H1 (cell line): ENCODE results near the gene CHPF. TPM values are rescaled to one million over a fixed set of nuclear protein-coding genes. Genes with fewer than 3 reads are reported as not detected.

Experiments used
- CTCF ChIA-PET: fragments of 300-600 bp; sonication (Branson Sonifier 250); formaldehyde crosslinking; loops from one replicate; lab custom pipeline; 2021; ENCODE audit not compliant: partially characterized antibody; lab: Charles Lee
- POLR2A ChIA-PET: fragments of 300-600 bp; sonication (Branson Sonifier 250); formaldehyde crosslinking; loops from one replicate; lab custom pipeline; 2021; ENCODE audit warnings: inconsistent platforms; ENCODE audit not compliant: partially characterized antibody; lab: Charles Lee
- DNase-seq, 2 experiments: peaks; one replicate each; pipeline versions ENCODE4 v3.0.0 to v3.0.0-alpha.2; 2010 to 2022; ENCODE audit warnings: low spot score in 2 of 2, low read depth in 1 of 2, mixed read lengths in 1 of 2
- FAIRE-seq: peaks from 2 replicates; lab custom pipeline; 2011; peaks lifted over from hg19 to GRCh38; lab: Jason Lieb, UNC
- H2AFZ ChIP-seq: 2 replicates; pipeline ENCODE4 v1.8.1; 2012; ENCODE audit warnings: low read length, inconsistent platforms
- H2AK5ac ChIP-seq: 2 replicates; pipeline ENCODE4 v1.6.1; 2013; ENCODE audit warnings: low read depth, low read length
- H2BK120ac ChIP-seq: replicated peaks from 2 replicates; pipeline ENCODE3; 2013; ENCODE audit warnings: low read depth, low read length, inconsistent platforms
- H2BK12ac ChIP-seq: 2 replicates; pipeline ENCODE4 v1.6.1; 2013; ENCODE audit warnings: low read depth, low read length
- H2BK15ac ChIP-seq: 2 replicates; pipeline ENCODE4 v1.6.1; 2013; ENCODE audit warnings: low read length
- H2BK20ac ChIP-seq: 2 replicates; pipeline ENCODE4 v1.6.1; 2013; ENCODE audit warnings: low read length
- H2BK5ac ChIP-seq: 2 replicates; pipeline ENCODE4 v1.6.1; 2013; ENCODE audit warnings: low read depth, low read length
- H3K14ac ChIP-seq: 2 replicates; pipeline ENCODE4 v1.6.1; 2013; ENCODE audit warnings: inconsistent platforms; ENCODE audit not compliant: insufficient read length
- H3K18ac ChIP-seq: 2 replicates; pipeline ENCODE4 v1.6.1; 2013; ENCODE audit warnings: low read length; ENCODE audit errors: extremely low read depth
- H3K23ac ChIP-seq: 2 replicates; pipeline ENCODE4 v1.6.1; 2013; ENCODE audit warnings: inconsistent platforms; ENCODE audit not compliant: insufficient read length
- H3K23me2 ChIP-seq: 2 replicates; pipeline ENCODE4 v1.6.1; 2013; ENCODE audit warnings: low read depth, low read length
- H3K27ac ChIP-seq: 2 replicates; pipeline ENCODE4 v1.6.1; 2011; ENCODE audit warnings: low read depth, low read length, inconsistent platforms
- H3K27me3 ChIP-seq, 4 experiments: replicated peaks in 1 of 4; 1 replicate in 1 of 4; 2 replicates in 3 of 4; pipeline versions ENCODE4 v1.6.1 to v1.8.1; 2011 to 2013; ENCODE audit warnings: low read length in 3 of 4, mild to moderate bottlenecking in 3 of 4, inconsistent platforms in 2 of 4, mixed read lengths in 2 of 4, moderate library complexity in 1 of 4; ENCODE audit not compliant: control insufficient read depth in 3 of 4, insufficient read depth in 3 of 4; ENCODE audit errors: extremely low read depth in 1 of 4
- H3K36me3 ChIP-seq, 4 experiments: 2 replicates each; pipeline versions ENCODE4 v1.6.1 to v1.8.1; 2011 to 2013; ENCODE audit warnings: mild to moderate bottlenecking in 4 of 4, low read length in 3 of 4, moderate library complexity in 2 of 4, control low read depth in 1 of 4, inconsistent platforms in 1 of 4; ENCODE audit not compliant: insufficient read depth in 4 of 4, control insufficient read depth in 2 of 4
- H3K4ac ChIP-seq: replicated peaks from 2 replicates; pipeline ENCODE3; 2013; ENCODE audit warnings: low read length, low read depth, mixed read lengths, inconsistent platforms; ENCODE audit not compliant: insufficient read length
- H3K4me1 ChIP-seq, 4 experiments: replicated peaks in 1 of 4; 1 replicate in 1 of 4; 2 replicates in 3 of 4; pipeline versions ENCODE4 v1.6.1 to v1.8.1; 2011 to 2013; ENCODE audit warnings: low read length in 3 of 4, inconsistent platforms in 2 of 4, mixed read lengths in 1 of 4; ENCODE audit not compliant: insufficient read depth in 4 of 4, control insufficient read depth in 3 of 4
- H3K4me2 ChIP-seq, 2 experiments: 2 replicates each; pipeline versions ENCODE4 v1.6.1 to v1.8.1; 2011 to 2013; ENCODE audit warnings: low read depth in 2 of 2, low read length in 2 of 2, control low read depth in 1 of 2, inconsistent platforms in 1 of 2, mild to moderate bottlenecking in 1 of 2; ENCODE audit not compliant: insufficient read depth in 1 of 2
- H3K4me3 ChIP-seq, 4 experiments: fragments of 200-600, 300-600 bp in 1 of 4; sonication (generic), shearing (Covaris generic), sonication (Bioruptor Twin) in 1 of 4; 2 replicates each; pipeline versions ENCODE4 v1.5.1 to v1.8.1; 2011 to 2016; ENCODE audit warnings: low read length in 4 of 4, low read depth in 3 of 4, control low read depth in 2 of 4, inconsistent platforms in 2 of 4, mild to moderate bottlenecking in 2 of 4, mixed read lengths in 1 of 4, moderate library complexity in 1 of 4; ENCODE audit not compliant: insufficient read depth in 2 of 4; ENCODE audit errors: extremely low read depth in 1 of 4
- H3K56ac ChIP-seq: replicated peaks from 2 replicates; pipeline ENCODE3; 2013; ENCODE audit warnings: low read depth, mild to moderate bottlenecking, mixed read lengths, low read length, inconsistent platforms; ENCODE audit not compliant: insufficient read length
- H3K79me1 ChIP-seq: 2 replicates; pipeline ENCODE4 v1.6.1; 2013; ENCODE audit warnings: low read depth, low read length, control low read depth
- H3K79me2 ChIP-seq, 2 experiments: 2 replicates each; pipeline versions ENCODE4 v1.6.1 to v1.8.1; 2012 to 2013; ENCODE audit warnings: low read length in 2 of 2, mild to moderate bottlenecking in 2 of 2, inconsistent platforms in 1 of 2; ENCODE audit not compliant: insufficient read depth in 2 of 2, control insufficient read depth in 1 of 2
- H3K9ac ChIP-seq, 4 experiments: replicated peaks in 1 of 4; 1 replicate in 1 of 4; 2 replicates in 3 of 4; pipeline versions ENCODE4 v1.6.1 to v1.8.1; 2011 to 2013; ENCODE audit warnings: low read depth in 3 of 4, low read length in 3 of 4, control low read depth in 2 of 4, mild to moderate bottlenecking in 2 of 4, moderate library complexity in 2 of 4, inconsistent platforms in 1 of 4; ENCODE audit errors: extremely low read depth in 1 of 4
- H3K9me3 ChIP-seq, 2 experiments: 2 replicates each; pipeline versions ENCODE4 v1.6.1 to v1.8.1; 2012 to 2013; ENCODE audit warnings: mild to moderate bottlenecking in 2 of 2, moderate library complexity in 2 of 2, control low read depth in 1 of 2, inconsistent platforms in 1 of 2, low read depth in 1 of 2, low read length in 1 of 2, mixed read lengths in 1 of 2; ENCODE audit not compliant: insufficient read depth in 2 of 2
- H4K20me1 ChIP-seq, 2 experiments: replicated peaks in 1 of 2; 2 replicates each; pipeline versions ENCODE3 to v1.8.1; 2011 to 2013; ENCODE audit warnings: inconsistent platforms in 2 of 2, low read length in 2 of 2, mild to moderate bottlenecking in 1 of 2; ENCODE audit not compliant: insufficient read depth in 2 of 2, control insufficient read depth in 1 of 2
- H4K5ac ChIP-seq: 2 replicates; pipeline ENCODE4 v1.6.1; 2013; ENCODE audit warnings: low read length, low read depth, mixed read lengths, inconsistent platforms; ENCODE audit not compliant: insufficient read length
- H4K8ac ChIP-seq: 2 replicates; pipeline ENCODE4 v1.8.0; 2013; ENCODE audit warnings: mild to moderate bottlenecking, moderate library complexity, low read length, inconsistent platforms; ENCODE audit not compliant: insufficient read depth; ENCODE audit errors: extremely low read depth
- H4K91ac ChIP-seq: replicated peaks from 2 replicates; pipeline ENCODE3; 2013; ENCODE audit warnings: low read length, mixed read lengths, inconsistent platforms; ENCODE audit not compliant: insufficient read length
- ASH2L ChIP-seq: fragments of 200-600, 300-600 bp; sonication (generic); IDR thresholded peaks from one replicate; pipeline ENCODE4 v1.7.1; 2017; ENCODE audit warnings: low read length
- CTCF ChIP-seq, 3 experiments: IDR thresholded peaks; 1 replicate in 2 of 3; 2 replicates in 1 of 3; pipeline versions ENCODE4 v1.5.1 to v1.6.1; 2011; ENCODE audit warnings: low read length in 3 of 3, mild to moderate bottlenecking in 3 of 3, inconsistent platforms in 2 of 3, low read depth in 1 of 3, moderate library complexity in 1 of 3; ENCODE audit not compliant: insufficient read depth in 1 of 3; ENCODE audit errors: control extremely low read depth in 1 of 3
- E2F6 ChIP-seq: IDR thresholded peaks from 2 replicates; pipeline ENCODE4 v1.6.1; 2012; ENCODE audit warnings: inconsistent platforms
- NANOG ChIP-seq: IDR thresholded peaks from 2 replicates; pipeline ENCODE4 v1.6.1; 2011; ENCODE audit warnings: low read length, low read depth, mild to moderate bottlenecking, inconsistent platforms; ENCODE audit not compliant: insufficient read depth, poor library complexity, severe bottlenecking
- PHF8 ChIP-seq: fragments of 200-600 bp; sonication (generic); conservative IDR thresholded peaks from 2 replicates; pipeline ENCODE4 v1.7.1; 2012; ENCODE audit warnings: low read depth, mild to moderate bottlenecking, inconsistent platforms, low read length, moderate library complexity
- RAD21 ChIP-seq, 2 experiments: IDR thresholded peaks in 1 of 2; conservative IDR thresholded peaks in 1 of 2; 2 replicates each; pipeline ENCODE4 v1.6.1; 2011; ENCODE audit warnings: low read depth in 2 of 2, low read length in 2 of 2, improper control_type of control experiment in 1 of 2, inconsistent platforms in 1 of 2, mild to moderate bottlenecking in 1 of 2, moderate library complexity in 1 of 2
- SP4 ChIP-seq: IDR thresholded peaks from 2 replicates; pipeline ENCODE4 v1.6.1; 2012; ENCODE audit warnings: low read length, inconsistent platforms
- WGBS, 2 experiments: shearing (Covaris generic) in 1 of 2; methylation state at CpG; one replicate each; pipeline versions ENCODE4 v1.1.6 to v1.1.7; 2013 to 2015; ENCODE audit warnings: low lambda C conversion rate in 2 of 2, mixed read lengths in 2 of 2, inconsistent platforms in 1 of 2, low coverage in 1 of 2, missing lambda C conversion rate in 1 of 2; ENCODE audit not compliant: insufficient replicate concordance in 2 of 2, insufficient coverage in 1 of 2, insufficient read length in 1 of 2; ENCODE audit errors: extremely low coverage in 1 of 2, missing lambda C conversion rate in 1 of 2; 5-methylcytosine and 5-hydroxymethylcytosine counted together
- polyA plus RNA-seq, 7 experiments: library from polyadenylated mRNA; depleted of rRNA in 3 of 7; stranded (reverse) in 5 of 7; unstranded in 2 of 7; fragments of >200 nt in 5 of 7; fragments of 200-250 nt in 2 of 7; gene quantifications; 1 replicate in 5 of 7; 2 replicates in 1 of 7; 4 replicates in 1 of 7; pipeline versions ENCODE4 v1.2.1 to v1.2.3, GENCODE V29; 2011 to 2013; ENCODE audit warnings: missing spikeins in 2 of 7, mixed read lengths in 2 of 7
- total RNA-seq: library from RNA; stranded (reverse); fragmentation: NEBNext Ultra II Directional; extraction: Animal tissue kit (Norgen Biotek cat#: 25700); gene quantifications from 2 replicates; pipeline ENCODE4 v1.2.1, GENCODE V29; 2021

CHPF gene
- total and polyA plus RNA-seq, 2 of the 8 experiments (the other 6 are each of a cell fraction or from before 2014, with no cell fraction given), result 62.9 to 67.3 TPM

GRCh38 chr2:219509780-219510511 lies 33.7 kb downstream of the CHPF start:
- peaks cover 0 to 2% of the 10 kb centered on the region in 2 experiments for H4K20me1 ChIP-seq
- H3K23ac ChIP-seq, result no peak overlapping the region
- no peaks in the 10 kb centered on the region for H3K79me1 ChIP-seq
- H2BK5ac ChIP-seq, result peak overlapping the region; percentile 85; the same call in 1 of the 2 replicates
- H3K27me3 ChIP-seq, result peaks cover 2 to 37% (median 34%) of the 10 kb centered on the region in 4 experiments
- no peak overlapping the region for H3K56ac ChIP-seq
- H2BK120ac ChIP-seq, result no peak overlapping the region
- H2BK20ac ChIP-seq, result 0 out of 2 replicates have a peak overlapping the region, but pooled peaks have one; percentile 86
- CTCF ChIA-PET, result interaction anchor here (0.7 to 113.1 kb wide), 19 partner anchors 15 to 1608 kb away, joined by 3 to 7248 read pairs (median 4); partner anchors contain the start of genes DES, DNPEP, GMPPA and SPEG
- H3K14ac ChIP-seq, result no peak overlapping the region
- WGBS, 2 experiments, result 3% methylated on average over 21 of the region's 26 CpGs; no CpG with 5 or more reads in 1 of the 2 experiments
- H3K23me2 ChIP-seq, result peaks cover 6% of the 10 kb centered on the region
- H4K5ac ChIP-seq, result no peak overlapping the region
- H4K8ac ChIP-seq, result no peak overlapping the region
- H3K4me2 ChIP-seq, result peak overlapping the region; percentile 40 to 97
- H2BK15ac ChIP-seq, result no peak overlapping the region
- peak in 1 of 2 experiments; percentile 91 for DNase-seq
- H3K4me3 ChIP-seq, result peak overlapping the region; percentile 27 to 56 (median 50); a peak in 7 of 8 replicates
- peak overlapping the region; percentile 84; the same call in 1 of the 2 replicates for H2BK12ac ChIP-seq
- no peak overlapping the region for H3K9ac ChIP-seq
- H3K4ac ChIP-seq, result no peak overlapping the region
- POLR2A ChIA-PET, result interaction anchor here (0.6 to 11.0 kb wide), 7 partner anchors 10 to 188 kb away, joined by 3 to 216 read pairs (median 4); partner anchors contain the start of gene GMPPA
- no peak overlapping the region for H3K27ac ChIP-seq
- no peaks in the 10 kb centered on the region for H3K36me3 ChIP-seq
- no peaks in the 10 kb centered on the region for H3K79me2 ChIP-seq
- no peak overlapping the region for H2AK5ac ChIP-seq
- peak overlapping the region; percentile 87 for H4K91ac ChIP-seq
- FAIRE-seq, result peak; percentile 24
- H3K4me1 ChIP-seq, result peaks cover 7 to 76% (median 65%) of the 10 kb centered on the region in 4 experiments
- H3K9me3 ChIP-seq, result no peaks in the 10 kb centered on the region
- H2AFZ ChIP-seq, result no peak overlapping the region
- peak overlapping the region; percentile 48 for H3K18ac ChIP-seq
- TF ChIP-seq SP4 (no peak), PHF8 (no peak), E2F6 (no peak), CTCF (IDR thresholded peaks at IDR 0.05; ENCODE audit: control extremely low read depth in 1 of 3, insufficient read depth in 1 of 3, low read depth in 1 of 3, low read length in 3 of 3) (peak in 2 of 3 experiments; percentile 70 to 89; a peak in 3 of 4 replicates), ASH2L (peak; percentile 33), NANOG (peak; percentile 48), RAD21 (IDR thresholded peaks at IDR 0.05 in 1 of 2, conservative IDR thresholded peaks at IDR 0.05 in 1 of 2; ENCODE audit: low read depth in 2 of 2, low read length in 2 of 2) (peak; percentile 38 to 57; a peak in 3 of 4 replicates)
